Kidney epithelial cell (primary cell): Measurements from ENCODE around the gene CCDC3. TPM values are rescaled to one million over a fixed set of nuclear protein-coding genes. Genes with fewer than 3 reads are reported as not detected.

Experiments
- DNase-seq: peaks from one replicate; pipeline ENCODE4 v3.0.0-alpha.2; 2010; ENCODE audit warnings: low read depth
- H3K27me3 ChIP-seq: 2 replicates; pipeline ENCODE4 v1.6.0; 2011; ENCODE audit warnings: low read length; ENCODE audit not compliant: control insufficient read depth, insufficient read depth
- H3K36me3 ChIP-seq: 2 replicates; pipeline ENCODE4 v1.5.1; 2011; ENCODE audit warnings: low read length; ENCODE audit not compliant: control insufficient read depth, insufficient read depth
- H3K4me3 ChIP-seq: 2 replicates; pipeline ENCODE4 v1.5.1; 2011; ENCODE audit warnings: low read depth, mild to moderate bottlenecking, control low read depth, low read length
- CTCF ChIP-seq: IDR thresholded peaks from 2 replicates; pipeline ENCODE4 v1.5.1; 2011; ENCODE audit warnings: mild to moderate bottlenecking, moderate library complexity, low read length, control low read depth, inconsistent platforms; ENCODE audit not compliant: insufficient read depth, poor library complexity, severe bottlenecking
- total RNA-seq: library from RNA; depleted of rRNA; stranded (reverse); fragments of >200 nt; gene quantifications from 2 replicates; pipeline ENCODE4 v1.2.3, GENCODE V29; 2015

Gene CCDC3
- total RNA-seq, 1 donor from 2014 or later, result 0.17 TPM

DNA sequence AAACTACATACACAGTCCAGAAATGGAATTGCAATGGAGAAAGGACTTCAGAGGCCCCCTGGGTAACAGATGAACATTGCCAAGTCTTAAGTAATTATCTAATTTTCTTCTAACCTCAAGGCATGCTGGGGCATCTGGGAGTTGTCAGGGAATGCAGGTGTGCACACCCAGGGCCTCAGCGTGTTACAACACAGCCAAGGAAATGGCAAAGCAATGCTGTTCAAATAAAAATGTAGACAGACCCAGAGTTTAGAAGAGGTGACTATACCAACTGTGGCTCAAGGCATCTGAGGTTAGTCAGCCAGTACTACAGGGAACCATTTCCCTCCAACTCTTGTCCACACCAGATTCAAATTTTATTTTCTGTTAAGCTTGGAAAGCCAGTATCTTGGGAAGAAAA lies 73.6 kb downstream of the CCDC3 start:
- no peak for TF ChIP-seq CTCF

GRCh38 chr10:12925845-12926244 lies 75.7 kb downstream of the CCDC3 start:
- TF ChIP-seq CTCF, result no peak
- no peak overlapping the region for H3K4me3 ChIP-seq

More for the DNA sequence above, 73.6 kb downstream of the CCDC3 start:
- Histone ChIP-seq H3K4me3 (no peak overlapping the region), H3K27me3 (no peaks in the 10 kb centered on the region), H3K36me3 (no peaks in the 10 kb centered on the region)
- DNase-seq, result no peak

GRCh38 chr10:12924911-12925310 lies 76.6 kb downstream of the CCDC3 start:
- Histone ChIP-seq H3K4me3 (no peak overlapping the region), H3K36me3 (no peaks in the 10 kb centered on the region), H3K27me3 (no peaks in the 10 kb centered on the region)
- no peak for DNase-seq
- TF ChIP-seq CTCF, result no peak

More at GRCh38 chr10:12925845-12926244, 75.7 kb downstream of the CCDC3 start:
- no peak for DNase-seq
- H3K27me3 ChIP-seq, result no peaks in the 10 kb centered on the region
- no peaks in the 10 kb centered on the region for H3K36me3 ChIP-seq

- no peak for TF ChIP-seq CTCF
Observed at GRCh38 chr10:12922117-12922900, 79.2 kb downstream of the CCDC3 start.

GRCh38 chr10:12921163-12921562 lies 80.3 kb downstream of the CCDC3 start:
- no peak for DNase-seq
- Histone ChIP-seq H3K4me3 (no peak overlapping the region), H3K36me3 (no peaks in the 10 kb centered on the region), H3K27me3 (no peaks in the 10 kb centered on the region)
- no peak for TF ChIP-seq CTCF

More at GRCh38 chr10:12922117-12922900, 79.2 kb downstream of the CCDC3 start:
- DNase-seq, result no peak
- Histone ChIP-seq H3K27me3 (no peaks in the 10 kb centered on the region), H3K4me3 (no peak overlapping the region), H3K36me3 (no peaks in the 10 kb centered on the region)

GRCh38 chr10:12919574-12919973 lies 81.9 kb downstream of the CCDC3 start:
- TF ChIP-seq CTCF, result no peak
- Histone ChIP-seq H3K4me3 (no peak overlapping the region), H3K36me3 (no peaks in the 10 kb centered on the region), H3K27me3 (no peaks in the 10 kb centered on the region)
- no peak for DNase-seq
